Measurements from ENCODE around the gene ADAMTS18.

Gene ADAMTS18

DNA sequence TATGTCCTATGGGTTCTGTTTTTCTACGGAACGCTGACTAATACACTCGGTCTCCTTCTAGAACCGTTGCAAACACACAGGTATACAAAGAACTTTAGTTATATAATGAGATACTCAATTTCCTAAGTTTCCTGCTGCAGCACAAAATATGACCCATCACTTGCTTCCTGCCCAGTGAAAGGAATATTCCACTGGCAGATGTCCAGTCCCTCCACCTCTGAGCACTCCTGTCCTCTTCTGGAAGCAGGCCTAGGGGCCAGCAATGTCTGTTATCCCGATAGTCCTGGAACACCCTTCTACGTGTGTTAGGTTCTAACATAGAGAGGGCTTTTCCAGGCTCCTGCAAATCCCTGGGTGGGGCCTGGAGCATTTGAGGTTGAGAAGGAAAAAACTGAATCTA is 32.7 kb downstream of the ADAMTS18 start:
- FAIRE-seq: no peak
- no peak for DNase-seq (ENCODE audit: extremely low spot score, insufficient read length, low read depth)

DNA sequence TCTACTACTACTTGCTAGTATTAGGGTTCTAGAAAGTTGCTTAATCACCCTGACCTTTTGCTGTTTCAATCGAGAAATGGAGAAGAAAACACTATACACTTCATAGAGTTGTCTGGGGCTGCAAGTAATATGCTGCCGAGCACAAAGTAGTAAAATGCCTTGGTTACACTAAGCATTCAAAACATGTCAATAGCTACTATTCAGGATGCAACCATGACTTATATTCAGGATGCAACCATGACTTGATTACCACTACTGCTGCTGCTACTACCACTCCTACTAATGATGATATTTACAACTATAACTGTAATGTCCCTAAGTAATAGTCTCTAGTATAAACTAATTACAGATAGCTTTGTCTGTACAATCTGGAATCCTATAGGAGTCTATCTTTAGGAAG is 35.3 kb downstream of the ADAMTS18 start:
- DNase-seq (ENCODE audit: extremely low spot score, insufficient read length, low read depth): no peak
- no peak for FAIRE-seq

DNA sequence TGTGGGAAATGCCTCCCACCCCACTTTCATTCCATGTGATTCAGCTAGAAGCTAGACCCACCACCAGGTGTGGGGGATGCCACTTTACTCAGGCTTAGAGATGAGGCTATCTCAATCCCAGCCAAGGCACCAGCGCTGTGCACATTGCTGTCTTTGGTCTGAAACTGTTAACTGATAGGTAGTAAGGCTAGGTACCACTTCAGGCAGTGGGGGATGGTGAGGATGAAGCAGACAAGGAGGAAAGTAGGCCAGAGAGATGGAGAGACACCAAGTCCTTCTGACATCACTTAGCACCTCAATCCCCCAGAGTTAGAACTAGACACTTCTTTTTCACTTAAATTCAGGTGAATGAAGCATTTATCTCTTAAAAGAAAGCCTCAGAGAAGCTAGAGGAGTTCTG is 35.8 kb downstream of the ADAMTS18 start:
- FAIRE-seq (no peak), DNase-seq (ENCODE audit: extremely low spot score, insufficient read length, low read depth) (no peak)

DNA sequence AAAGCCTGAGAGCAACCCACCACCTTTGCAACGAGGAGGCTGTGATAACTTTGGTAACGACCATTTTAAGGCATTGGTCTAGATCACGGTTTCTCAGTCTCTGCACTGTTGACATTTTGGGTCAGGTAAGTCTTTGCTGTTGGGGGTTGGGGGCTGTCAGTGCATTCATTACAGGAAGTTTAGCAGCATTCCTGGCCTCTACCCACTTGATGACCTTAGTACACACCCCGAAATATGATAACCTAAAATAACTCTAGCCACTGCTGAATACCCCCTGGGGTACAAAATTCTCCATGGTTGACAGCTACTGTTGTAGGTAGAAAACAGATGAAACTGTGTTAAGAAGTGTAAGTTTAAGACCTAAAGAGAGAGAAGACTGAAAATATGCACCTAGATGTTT is 36.3 kb downstream of the ADAMTS18 start:
- no peak for FAIRE-seq
- no peak for DNase-seq (ENCODE audit: extremely low spot score, insufficient read length, low read depth)

DNA sequence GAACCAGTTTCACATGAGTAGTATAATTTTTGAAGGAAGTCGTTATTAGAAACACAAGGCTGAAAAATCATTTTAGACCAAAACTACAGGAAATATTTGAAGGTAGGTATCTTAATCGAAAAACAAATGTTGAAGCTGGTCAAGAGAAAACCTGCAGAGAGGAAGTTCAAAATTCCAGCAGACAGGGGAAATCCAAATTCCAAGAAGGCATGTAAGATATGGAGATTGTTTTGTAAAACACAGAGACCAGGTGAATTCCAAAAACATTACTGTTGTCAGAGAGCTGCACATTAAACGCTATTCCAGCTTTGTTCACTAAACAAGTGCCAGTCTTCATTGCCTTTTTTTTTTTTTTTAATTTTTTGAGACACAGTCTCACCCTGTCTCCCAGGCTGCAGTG is 38.4 kb downstream of the ADAMTS18 start:
- DNase-seq (ENCODE audit: extremely low spot score, insufficient read length, low read depth) (no peak), FAIRE-seq (no peak)

DNA sequence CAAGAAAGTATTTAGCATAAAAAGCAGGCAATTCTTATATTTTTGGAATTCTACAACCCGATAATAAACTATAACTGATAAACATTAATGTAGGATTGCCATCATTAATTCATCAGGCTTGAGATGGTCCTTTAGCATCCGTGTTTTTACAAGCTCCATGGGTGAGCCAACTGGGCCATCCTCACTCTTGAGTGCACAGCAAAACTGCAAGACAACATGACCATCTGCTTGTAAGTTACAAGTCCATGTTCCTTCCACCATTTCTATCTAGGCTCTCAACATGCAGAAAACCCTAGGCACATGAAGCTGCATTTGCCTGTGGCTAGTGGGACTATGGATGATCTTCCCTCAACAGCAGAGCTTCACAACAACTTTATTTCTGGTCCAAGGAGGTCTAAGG is 40.1 kb downstream of the ADAMTS18 start:
- DNase-seq (ENCODE audit: extremely low spot score, insufficient read length, low read depth) (no peak), FAIRE-seq (no peak)

DNA sequence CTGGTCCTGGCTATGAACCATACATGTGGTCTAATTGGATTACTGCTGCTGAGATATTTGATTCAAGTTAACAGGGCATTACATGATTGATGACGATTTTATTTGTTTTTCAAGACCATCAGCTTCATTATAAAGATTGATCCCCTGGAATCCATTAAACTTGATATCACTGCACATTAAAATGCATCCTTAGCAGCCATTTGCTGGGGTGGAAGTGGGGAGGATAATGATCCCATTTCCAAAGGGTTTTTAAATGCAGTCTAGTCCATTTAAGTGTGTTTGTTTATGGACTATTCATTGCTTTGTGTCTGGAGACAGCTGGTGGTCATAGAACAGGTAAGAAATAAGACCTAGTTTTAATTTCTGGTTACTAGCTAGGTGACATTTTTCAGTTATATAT is 40.9 kb downstream of the ADAMTS18 start:
- DNase-seq (ENCODE audit: extremely low spot score, insufficient read length, low read depth): no peak

DNA sequence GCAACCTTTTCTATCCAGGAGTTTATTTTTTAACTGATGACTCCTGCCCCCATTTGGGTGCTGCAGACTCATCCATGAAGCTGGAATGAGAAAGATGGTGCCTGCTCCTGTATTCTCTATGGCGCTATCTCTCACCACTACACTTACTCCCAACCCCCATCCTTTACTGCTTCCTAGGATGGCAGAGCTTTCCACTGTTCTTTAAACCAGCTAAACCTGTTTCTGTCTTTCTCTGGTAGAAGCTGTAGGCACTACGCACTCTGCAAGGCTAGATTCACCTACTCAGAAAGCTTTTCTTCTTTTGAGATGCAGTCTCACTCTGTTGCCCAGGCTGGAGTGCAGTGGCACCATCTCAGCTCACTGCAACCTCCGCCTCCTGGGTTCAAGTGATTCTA is 47.0 kb downstream of the ADAMTS18 start:
- DNase-seq (ENCODE audit: extremely low spot score, insufficient read length, low read depth) (no peak), FAIRE-seq (no peak)

More for the DNA sequence above, 40.9 kb downstream of the ADAMTS18 start:
- FAIRE-seq: no peak

DNA sequence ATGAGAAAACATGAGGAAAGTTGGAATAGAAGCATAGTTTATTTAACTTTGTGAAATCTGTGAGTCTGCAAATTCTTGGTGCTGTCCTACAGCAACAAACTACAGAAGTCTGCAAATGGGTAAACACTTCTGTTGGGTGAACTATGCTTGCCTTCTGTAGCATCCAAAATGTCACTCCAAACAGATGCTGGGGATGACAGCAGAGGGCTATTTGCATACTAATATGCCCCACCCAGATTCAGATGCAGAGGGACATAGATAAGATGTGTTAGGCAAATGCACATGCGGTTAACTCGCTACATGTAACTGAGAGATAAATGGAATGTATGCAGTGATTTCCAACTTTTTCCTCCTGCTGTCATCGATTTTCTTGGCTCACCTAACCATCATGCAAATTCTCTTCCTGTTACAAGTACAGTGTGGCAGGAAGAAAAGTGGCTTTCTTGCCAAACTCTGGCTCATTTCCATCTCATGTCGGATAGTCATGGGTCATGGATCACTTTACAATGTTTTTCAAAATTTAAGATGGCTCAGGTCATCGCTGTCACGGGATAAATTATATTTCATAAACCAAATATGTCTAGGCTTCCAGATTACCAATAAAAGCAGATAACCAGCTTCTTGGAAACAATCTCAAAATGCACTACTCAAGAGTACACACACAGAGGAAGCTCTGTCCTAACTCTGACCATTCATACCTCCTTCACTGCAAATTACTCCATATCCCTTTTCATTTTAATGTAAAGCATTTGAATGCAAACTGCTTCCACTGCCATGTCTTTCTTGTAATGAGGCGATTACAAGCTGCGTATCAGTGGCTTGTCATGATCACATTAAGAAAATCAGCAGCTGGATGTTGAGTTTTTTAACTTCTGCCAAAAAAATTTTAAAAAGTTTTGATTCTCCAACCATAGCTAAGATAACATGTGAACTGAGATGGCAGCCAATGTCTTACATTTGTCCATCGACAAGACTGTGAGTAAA is 47.7 kb downstream of the ADAMTS18 start:
- DNase-seq (ENCODE audit: extremely low spot score, insufficient read length, low read depth) (no peak), FAIRE-seq (no peak)

DNA sequence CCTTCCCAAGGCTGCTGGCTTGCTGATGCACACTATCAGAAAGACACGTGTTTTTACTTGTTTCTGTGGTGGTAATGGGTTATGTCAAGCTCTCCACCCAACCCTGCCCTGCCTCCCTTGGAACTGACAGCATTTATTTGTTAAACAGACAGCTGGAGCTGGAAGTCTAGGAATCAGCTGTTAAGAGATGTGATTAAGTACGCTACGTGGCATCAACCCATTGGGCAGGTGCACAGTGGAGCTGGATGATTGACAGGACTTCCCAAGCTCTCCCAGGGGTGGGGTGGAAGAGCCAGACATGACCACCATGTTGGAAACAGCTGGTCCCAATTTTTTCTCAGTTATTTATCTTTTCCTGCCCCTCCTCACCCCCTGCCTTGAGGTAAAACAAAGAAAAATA is 49.4 kb downstream of the ADAMTS18 start:
- FAIRE-seq (no peak), DNase-seq (ENCODE audit: extremely low spot score, insufficient read length, low read depth) (no peak)

DNA sequence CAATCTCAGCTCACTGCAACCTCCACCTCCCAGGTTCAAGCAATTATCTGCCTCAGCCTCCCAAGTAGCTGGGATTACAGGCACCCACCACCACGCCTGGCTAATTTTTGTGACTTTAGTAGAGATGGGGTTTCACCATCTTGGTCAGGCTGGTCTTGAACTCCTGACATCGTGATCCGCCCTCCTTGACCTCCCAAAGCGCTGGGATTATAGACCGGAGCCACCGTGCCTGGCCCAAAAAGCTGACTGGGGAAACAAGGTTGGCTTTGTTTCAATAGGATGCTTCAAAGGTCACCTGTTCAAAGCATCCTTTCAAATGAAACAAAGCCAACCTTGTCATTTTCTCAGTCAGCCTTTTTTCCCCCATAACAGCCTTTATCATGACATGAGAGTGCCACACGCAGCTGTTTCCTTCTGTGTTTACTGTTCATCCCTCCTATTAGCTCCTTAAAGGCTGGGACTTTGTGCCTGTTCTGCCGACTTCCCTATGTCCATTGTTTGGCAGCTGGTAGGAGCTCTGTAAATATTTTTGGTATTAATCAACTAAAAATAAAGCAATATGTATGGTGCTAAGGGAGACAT is 51.1 kb downstream of the ADAMTS18 start:
- DNase-seq (ENCODE audit: extremely low spot score, insufficient read length, low read depth): no peak
- FAIRE-seq: no peak

DNA sequence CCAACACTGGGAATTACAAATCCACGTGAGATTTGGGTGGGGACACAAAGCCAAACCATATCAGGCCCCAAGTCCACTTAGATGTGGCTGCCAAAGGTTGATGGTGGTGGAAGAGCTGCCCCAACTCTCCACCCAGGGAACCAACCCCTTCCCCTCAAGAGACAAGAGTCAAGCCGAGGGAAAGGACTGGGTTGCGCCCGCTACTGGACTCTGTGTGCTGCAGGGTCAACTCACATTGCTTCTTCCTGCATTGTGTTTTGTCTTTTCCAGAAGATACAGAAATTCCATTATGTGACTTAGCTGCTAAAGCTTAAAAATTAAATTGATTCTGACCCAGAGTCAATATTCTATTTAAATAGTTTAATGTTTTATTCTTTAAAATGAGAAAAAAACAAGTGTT is 58.5 kb downstream of the ADAMTS18 start:
- no peak for DNase-seq (ENCODE audit: extremely low spot score, insufficient read length, low read depth)
- no peak for FAIRE-seq

DNA sequence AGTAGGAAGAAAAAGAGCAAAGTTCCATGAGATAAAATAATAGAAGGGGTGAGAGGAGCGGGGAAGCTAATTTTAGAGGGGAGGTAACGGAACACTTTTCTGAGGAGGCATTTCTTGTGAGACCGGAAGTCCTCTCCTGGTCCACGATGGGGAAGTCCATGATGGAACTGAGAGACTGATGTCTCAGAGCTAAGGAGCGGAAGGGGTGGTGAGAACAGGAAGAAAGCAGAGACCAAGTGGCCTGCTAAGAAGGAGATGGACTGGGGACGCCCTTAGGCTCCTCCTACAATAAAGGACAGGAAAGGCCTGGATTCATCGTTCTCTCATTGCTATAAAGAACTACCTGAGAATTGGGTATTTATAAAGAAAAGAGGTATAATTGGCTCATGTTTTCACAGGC is 59.4 kb downstream of the ADAMTS18 start:
- FAIRE-seq: no peak
- DNase-seq (ENCODE audit: extremely low spot score, insufficient read length, low read depth): no peak

DNA sequence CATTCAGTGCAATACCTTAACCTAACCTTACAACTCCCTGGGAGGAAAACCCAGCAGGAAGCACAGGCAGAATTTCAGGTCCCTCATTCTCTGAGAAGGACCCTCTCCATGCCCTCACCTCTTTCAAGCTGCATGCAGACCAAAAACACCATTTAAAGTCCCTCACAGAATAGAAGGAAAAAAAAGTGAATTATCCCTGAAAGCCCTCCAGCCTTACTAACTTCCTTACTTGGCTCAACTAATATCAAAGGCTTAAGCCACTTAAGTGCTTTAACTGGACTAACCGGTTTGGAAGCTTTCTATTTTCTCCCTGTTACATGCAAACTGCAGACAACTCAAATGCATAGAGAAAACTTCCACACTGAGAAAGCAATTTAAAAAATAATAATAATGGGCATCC is 60.5 kb downstream of the ADAMTS18 start:
- DNase-seq (ENCODE audit: extremely low spot score, insufficient read length, low read depth) (no peak), FAIRE-seq (no peak)

DNA sequence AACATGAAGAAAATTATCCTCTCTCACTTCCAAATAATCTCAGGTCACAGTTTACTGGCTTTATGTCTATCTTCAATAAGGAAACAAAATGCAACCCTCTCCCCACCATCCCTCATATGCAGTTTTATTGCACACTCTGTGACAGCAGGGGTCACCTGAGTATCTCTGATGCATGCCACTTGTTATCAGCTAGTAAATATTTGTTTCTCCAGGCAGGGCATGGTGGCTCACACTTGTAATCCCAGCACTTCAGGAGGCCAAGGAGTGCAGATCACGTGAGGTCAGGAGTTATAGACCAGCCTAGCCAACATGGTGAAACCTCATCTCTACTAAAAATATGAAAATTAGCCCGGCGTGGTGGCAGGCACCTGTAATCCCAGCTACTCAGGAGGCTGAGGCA is 61.1 kb downstream of the ADAMTS18 start:
- DNase-seq (ENCODE audit: extremely low spot score, insufficient read length, low read depth): no peak

DNA sequence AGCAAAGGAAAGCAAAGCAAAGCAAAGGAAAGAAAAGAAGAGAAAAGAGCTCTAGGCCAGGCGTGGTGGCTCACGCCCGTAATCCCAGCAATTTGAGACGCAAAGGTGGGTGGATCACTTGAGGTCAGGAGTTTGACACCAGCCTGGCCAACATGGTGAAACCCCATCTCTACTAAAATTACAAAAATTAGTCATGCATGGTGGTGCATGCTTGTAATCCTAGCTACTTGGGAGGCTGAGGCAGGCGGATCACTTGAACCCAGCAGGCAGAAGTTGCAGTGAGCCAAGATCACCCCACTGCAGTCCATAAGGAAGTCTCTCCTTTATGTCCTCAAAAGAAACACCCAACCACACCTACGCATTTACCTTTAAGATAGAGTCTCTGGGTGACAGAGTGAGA is 70.1 kb downstream of the ADAMTS18 start:
- FAIRE-seq: no peak
- DNase-seq (ENCODE audit: extremely low spot score, insufficient read length, low read depth): no peak

More for the DNA sequence above, 61.1 kb downstream of the ADAMTS18 start:
- no peak for FAIRE-seq

DNA sequence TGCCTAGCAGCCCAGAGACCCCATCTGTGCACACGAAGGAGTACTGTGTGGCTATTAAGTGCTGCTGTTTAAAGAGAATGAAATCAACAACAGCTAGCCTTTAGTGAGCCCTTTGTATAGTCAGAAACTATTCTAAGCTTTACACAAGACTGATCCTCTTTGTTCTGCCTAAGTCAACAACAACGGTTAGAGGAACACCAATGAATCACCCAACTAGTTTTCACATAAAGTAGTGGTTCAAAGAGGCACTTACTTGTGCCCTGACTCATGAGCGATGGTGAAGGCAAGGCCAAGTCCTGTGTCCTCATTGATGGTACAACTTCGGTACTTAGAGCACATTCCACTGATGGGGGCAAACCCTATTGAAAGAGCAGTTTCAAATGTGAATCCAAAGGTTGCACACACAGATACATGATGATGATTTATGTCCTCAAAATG is 75.8 kb downstream of the ADAMTS18 start:
- DNase-seq (ENCODE audit: extremely low spot score, insufficient read length, low read depth) (no peak), FAIRE-seq (no peak)

DNA sequence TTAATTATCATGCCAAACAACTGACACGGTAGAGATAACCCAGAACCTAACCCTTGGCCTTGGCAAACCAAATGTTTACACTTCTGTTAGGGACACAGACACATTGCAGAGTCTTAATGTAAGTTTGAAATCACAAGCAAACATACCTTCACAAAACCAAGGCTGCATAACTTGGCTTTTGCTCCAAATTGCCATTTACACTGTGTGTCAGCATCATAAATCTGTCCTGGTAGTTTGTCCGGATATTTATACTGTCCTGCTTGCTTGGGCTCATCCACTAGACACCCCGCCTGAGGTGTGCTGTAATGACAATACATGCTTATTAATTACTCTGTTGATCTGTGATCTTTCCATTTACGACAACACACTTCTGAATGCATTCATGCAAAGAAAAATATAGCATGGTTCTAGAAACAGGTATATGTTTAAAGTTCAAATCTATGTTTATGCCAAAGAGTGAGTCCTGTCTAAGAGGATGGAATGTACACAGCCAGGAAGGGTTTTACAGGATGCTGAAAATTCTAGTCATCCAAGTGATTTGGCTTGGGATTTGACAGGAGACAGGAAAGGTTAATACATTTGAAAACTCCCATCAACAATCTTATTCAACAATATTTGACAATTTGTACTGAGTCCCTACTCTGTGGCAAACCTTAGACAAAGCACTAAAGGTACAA is 81.1 kb downstream of the ADAMTS18 start:
- DNase-seq (ENCODE audit: extremely low spot score, insufficient read length, low read depth) (no peak), FAIRE-seq (no peak)

DNA sequence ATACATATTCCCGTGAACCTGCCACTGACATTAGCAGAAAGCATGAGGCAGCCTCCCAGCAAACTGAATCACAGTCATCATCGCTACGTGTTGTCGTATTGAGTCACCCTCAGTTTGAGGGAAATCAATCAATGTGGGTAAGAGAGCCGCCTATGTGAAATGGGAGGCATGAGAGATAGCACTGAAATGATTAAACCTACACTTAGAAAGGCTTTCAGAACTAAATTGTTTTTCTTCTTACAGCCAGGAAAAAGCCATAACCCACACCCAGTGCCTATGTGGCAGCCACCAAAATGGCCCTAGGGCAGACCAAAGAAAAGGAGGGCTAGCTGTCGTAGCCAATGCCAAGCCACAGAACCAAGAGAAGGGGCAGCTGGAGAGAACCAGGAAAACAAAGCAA is 90.5 kb downstream of the ADAMTS18 start:
- DNase-seq (ENCODE audit: extremely low spot score, insufficient read length, low read depth): no peak
- FAIRE-seq: no peak

DNA sequence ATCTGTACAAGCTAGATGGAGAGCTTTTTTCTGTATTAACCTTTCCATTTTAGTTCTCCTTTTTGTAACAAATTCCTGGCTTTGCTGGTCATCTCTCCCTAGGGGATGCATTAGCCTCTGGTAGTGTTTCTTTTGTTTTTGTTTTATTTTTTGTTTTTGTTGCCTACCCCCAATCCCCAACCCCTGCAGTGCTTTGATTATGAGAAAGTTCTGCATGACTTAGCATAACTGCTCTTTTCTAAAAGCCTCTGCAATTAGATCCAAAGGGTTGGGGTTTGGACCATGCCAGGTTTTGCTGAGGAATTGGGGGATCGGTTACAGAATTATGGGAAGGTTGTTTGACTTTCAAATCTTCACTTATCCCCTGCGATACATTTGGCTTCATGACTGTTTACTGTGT is 98.2 kb downstream of the ADAMTS18 start:
- DNase-seq (ENCODE audit: extremely low spot score, insufficient read length, low read depth) (no peak), FAIRE-seq (no peak)

DNA sequence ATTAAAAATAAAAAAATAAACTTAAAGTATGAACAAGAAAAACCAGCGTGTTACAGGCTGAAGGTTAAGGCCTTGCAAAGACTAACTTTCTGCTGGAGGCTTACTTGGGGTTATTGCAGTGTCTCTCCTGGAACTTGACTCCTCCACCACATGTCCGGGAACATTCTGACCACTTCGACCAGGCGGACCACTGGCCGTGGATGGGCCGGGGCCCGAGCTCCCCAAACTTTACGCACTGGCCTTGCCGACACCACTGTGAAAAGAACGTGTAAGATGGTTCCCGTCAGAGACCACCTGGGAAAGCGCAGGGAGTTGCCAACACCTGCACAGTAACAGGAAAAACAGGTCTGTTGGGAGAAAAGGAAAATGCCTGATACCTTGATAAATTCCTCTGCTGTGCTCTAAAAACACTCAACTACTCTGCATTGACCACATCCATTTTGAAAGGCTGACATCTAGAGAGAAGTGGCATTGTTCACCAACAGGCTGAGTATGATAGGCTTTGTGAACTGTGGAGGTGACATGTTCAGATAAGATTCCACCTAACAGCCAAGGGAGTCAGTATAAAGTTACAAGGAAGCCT is 99.1 kb downstream of the ADAMTS18 start:
- FAIRE-seq: no peak

More for the DNA sequence above, 99.1 kb downstream of the ADAMTS18 start:
- no peak for DNase-seq (ENCODE audit: extremely low spot score, insufficient read length, low read depth)
